Stomach (tissue), 4 donors: ENCODE data around the gene SORCS2.

Experiments
- CTCF ChIP-seq, 7 experiments: fragments of 450-650 bp in 4 of 7; fragments of 200-600 bp in 3 of 7; sonication (generic) in 3 of 7; IDR thresholded peaks; one replicate each; pipeline ENCODE4 v1.5.1; 2016 to 2019; ENCODE audit warnings: antibody characterized with exemption in 7 of 7, control low read depth in 2 of 7, mild to moderate bottlenecking in 1 of 7
- EP300 ChIP-seq: sonication (generic); formaldehyde crosslinking; IDR thresholded peaks from one replicate; pipeline ENCODE4 v1.6.1; 2017; ENCODE audit warnings: antibody characterized with exemption

- no peak for TF ChIP-seq CTCF (IDR thresholded peaks at IDR 0.05)
- TF ChIP-seq EP300, result no peak
Measured at GRCh38 chr4:7786040-7786439, 593.7 kb downstream of the SORCS2 start.
